ENCODE measurements around the gene MGMT. TPM values are rescaled to one million over a fixed set of nuclear protein-coding genes. Genes with fewer than 3 reads are reported as not detected.

The MGMT gene
- total RNA-seq, 1 donor from 2014 or later, result 17.9 TPM

GRCh38 chr10:129450391-129450790 is 16.6 kb upstream of the MGMT start:
- intact Hi-C loops (cut with micrococcal nuclease), result no loop called here

- intact Hi-C loops (cut with micrococcal nuclease), result no loop called here
These were observed 11.4 kb upstream of the MGMT start for GRCh38 chr10:129455625-129456024.

GRCh38 chr10:129459762-129460539 is 7.1 kb upstream of the MGMT start:
- intact Hi-C loops (cut with micrococcal nuclease), result no loop called here

- intact Hi-C loops (cut with micrococcal nuclease), result no loop called here
These were observed 4.7 kb upstream of the MGMT start for GRCh38 chr10:129462257-129462795.

- intact Hi-C loops (cut with micrococcal nuclease), result no loop called here
These were observed 2.8 kb upstream of the MGMT start for GRCh38 chr10:129464251-129464650.

- intact Hi-C loops (cut with micrococcal nuclease), result loop anchor here (1.0 to 2.0 kb wide), 2 partner anchors 431 to 645 kb away; no protein-coding TSS in a partner anchor
These were observed 992 bp upstream of the MGMT start for GRCh38 chr10:129465796-129466702.

- intact Hi-C loops (cut with micrococcal nuclease), result loop anchor here (2.0 kb wide), 1 partner anchor 433 kb away; no protein-coding TSS in a partner anchor
These were observed 471 bp downstream of the MGMT start for GRCh38 chr10:129467359-129468064.

GRCh38 chr10:129468187-129468586 is 1.1 kb downstream of the MGMT start:
- intact Hi-C loops (cut with micrococcal nuclease), result no loop called here

- intact Hi-C loops (cut with micrococcal nuclease), result no loop called here
These were observed 3.2 kb downstream of the MGMT start for GRCh38 chr10:129470103-129470851.

- intact Hi-C loops (cut with micrococcal nuclease), result no loop called here
These were observed 4.6 kb downstream of the MGMT start for GRCh38 chr10:129471447-129472175.

GRCh38 chr10:129472696-129473555 is 5.9 kb downstream of the MGMT start:
- intact Hi-C loops (cut with micrococcal nuclease), result no loop called here

- intact Hi-C loops (cut with micrococcal nuclease), result no loop called here
These were observed 7.6 kb downstream of the MGMT start for GRCh38 chr10:129474642-129475041.

- intact Hi-C loops (cut with micrococcal nuclease), result no loop called here
These were observed 9.4 kb downstream of the MGMT start for GRCh38 chr10:129476431-129476830.

- intact Hi-C loops (cut with micrococcal nuclease), result no loop called here
These were observed 10.0 kb downstream of the MGMT start for GRCh38 chr10:129477051-129477450.

GRCh38 chr10:129481641-129482040 is 14.6 kb downstream of the MGMT start:
- intact Hi-C loops (cut with micrococcal nuclease), result no loop called here

- intact Hi-C loops (cut with micrococcal nuclease), result no loop called here
These were observed 16.5 kb downstream of the MGMT start for GRCh38 chr10:129483430-129484010.

GRCh38 chr10:129486805-129487204 is 19.8 kb downstream of the MGMT start:
- intact Hi-C loops (cut with micrococcal nuclease), result no loop called here

- intact Hi-C loops (cut with micrococcal nuclease), result no loop called here
These were observed 24.2 kb downstream of the MGMT start for GRCh38 chr10:129491123-129491734.

Measured in T-helper 2 cell treated with Interferon-gamma antibody and Interleukin-4, amounts not matched to agents 100 ng/mL and 5 ng/mL, for 36 hours (primary cell).